ENCODE measurements around the gene CCL5.
"Not testable (repeated sequence)": the region's sequence is repeated elsewhere in the genome, so short reads cannot be mapped to it uniquely, and the experiment has no call there.

Gene CCL5

DNA sequence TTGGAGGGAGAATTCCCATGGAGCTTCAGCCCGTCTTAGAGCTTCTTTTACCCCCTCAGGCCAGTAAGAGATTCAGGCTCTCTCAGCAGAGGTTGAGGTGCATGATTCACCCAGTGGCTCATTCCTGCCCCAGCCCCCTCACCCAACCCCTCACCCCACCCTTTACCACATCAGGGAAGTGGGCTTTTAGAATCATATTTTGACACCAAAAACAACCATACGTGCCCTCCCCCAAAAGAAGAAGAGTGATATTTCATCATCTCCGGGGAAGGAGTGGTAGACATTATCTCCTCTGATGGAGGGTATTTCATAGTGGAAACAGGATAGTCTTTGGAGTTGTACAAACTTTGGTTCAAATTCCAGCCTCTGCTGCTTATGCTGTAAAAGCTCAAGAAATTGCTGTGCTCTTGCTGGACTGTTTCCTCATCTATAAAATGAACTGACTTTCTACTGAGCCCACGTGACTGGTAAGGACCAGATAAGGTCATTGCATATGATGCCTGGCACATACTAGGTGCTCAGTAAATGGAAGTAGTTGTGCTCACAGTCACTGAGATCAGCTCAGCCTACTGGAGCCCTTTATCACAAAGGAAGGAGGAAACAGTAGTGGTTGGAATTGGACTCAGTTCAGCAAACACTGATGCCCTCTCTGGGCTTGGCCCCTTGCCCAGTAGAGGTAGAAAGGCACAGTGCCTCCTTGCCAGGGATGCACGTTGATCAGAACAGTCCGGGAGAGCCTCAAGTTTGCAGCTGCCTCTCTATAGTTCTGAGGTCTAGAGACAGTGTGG is 18.3 kb upstream of the CCL5 start:
- DNase-seq = no peak

DNA sequence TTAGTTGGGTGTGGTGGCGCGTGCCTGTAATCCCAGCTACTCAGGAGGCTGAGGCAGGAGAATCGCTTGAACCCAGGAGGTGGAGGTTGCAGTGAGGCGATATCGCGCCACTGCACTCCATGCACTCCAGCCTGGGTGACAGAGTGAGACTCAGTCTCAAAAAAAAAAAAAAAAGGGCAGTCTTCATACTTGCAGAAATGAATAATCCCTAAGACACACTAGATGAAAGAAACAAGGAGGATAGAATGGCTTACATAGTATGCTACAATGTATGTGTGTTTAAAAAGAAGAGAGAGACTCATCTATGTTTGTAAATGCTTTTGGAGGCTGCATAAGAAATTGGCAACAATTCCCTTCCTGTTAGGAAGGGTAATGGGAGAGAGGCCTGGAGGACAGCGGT is 17.6 kb upstream of the CCL5 start:
- DNase-seq = not testable (repeated sequence)

DNA sequence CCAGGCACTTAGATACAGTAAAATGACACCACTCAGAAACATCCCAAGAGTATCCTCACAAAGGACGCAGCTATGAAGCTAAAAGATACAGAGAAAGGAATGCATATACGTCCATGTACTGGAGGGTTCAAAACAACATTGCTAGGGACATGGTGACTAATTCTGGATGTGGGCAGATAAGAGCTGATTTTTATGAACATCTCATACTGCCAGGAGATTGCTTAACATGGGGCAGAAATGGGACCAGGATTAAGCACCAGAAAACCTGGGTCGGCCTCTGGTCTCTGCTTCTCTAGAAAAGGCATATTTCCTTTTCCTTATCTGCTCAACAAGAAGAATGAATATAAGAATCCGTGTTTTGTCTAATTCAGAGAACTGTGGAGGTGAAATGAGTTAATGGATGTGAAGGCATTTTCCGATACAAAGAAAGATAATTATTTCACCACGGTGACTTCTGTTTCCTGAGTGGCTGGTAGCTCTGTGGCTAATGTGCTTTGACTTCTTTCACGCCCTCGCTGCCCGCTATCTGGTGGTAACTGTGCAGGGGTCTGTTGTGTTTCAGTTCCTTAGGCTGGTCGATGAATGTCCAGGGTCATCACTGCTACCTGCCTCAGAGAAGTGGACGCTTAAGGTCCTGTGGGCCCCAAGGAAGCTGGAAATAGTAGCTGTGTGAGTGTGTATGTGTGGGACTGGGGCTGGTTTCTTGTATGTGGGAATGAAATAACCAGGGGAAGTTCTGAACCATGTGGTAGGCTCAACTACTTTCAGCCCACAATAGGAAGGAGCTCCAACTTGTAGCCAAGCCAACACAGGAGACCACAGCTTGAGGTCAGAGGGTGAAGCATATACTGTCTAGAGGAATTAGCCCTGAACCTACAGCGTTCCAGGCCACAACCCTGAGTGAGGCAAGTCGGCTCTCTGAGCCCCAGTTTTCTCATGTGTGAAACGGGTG is 15.8 kb upstream of the CCL5 start:
- no peak for DNase-seq

DNA sequence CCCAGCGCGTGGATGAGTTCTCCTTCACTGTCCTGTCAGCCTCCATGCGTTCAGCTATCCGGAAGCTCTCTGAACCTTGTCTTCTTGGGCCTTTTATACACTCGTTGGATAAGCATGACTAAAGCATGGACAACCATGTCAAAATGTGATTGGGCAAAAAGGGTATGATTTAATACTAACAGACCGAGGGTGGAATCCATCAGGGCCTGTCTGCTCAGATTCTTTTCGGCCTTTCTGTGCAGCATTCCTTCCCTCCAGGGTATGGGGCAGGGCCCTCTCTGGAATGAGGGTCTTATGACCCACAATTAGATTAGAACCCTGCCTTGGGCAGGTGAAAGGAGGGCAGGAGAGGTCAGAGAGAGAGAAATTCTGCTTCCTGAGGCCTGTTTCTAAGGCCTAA is 14.0 kb upstream of the CCL5 start:
- no peak for DNase-seq

DNA sequence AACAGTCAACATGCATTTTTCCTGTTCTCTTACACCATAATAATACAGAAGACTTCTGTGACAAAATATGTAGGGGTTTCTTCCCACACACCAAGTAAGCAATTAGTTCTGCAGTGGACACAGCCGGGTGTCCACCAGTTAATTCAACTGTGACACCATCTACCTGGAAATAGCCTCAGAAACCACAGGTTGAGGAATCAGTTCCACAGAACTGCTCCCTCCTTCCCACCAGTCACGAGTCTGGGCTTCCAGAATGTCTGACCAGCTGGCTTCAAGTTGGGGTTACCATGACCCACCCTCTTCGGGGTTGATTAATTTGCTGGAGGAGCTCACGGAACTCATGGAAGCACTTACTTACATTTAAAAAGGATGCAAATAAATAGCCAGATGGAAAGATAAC is 13.6 kb upstream of the CCL5 start:
- no peak for DNase-seq

DNA sequence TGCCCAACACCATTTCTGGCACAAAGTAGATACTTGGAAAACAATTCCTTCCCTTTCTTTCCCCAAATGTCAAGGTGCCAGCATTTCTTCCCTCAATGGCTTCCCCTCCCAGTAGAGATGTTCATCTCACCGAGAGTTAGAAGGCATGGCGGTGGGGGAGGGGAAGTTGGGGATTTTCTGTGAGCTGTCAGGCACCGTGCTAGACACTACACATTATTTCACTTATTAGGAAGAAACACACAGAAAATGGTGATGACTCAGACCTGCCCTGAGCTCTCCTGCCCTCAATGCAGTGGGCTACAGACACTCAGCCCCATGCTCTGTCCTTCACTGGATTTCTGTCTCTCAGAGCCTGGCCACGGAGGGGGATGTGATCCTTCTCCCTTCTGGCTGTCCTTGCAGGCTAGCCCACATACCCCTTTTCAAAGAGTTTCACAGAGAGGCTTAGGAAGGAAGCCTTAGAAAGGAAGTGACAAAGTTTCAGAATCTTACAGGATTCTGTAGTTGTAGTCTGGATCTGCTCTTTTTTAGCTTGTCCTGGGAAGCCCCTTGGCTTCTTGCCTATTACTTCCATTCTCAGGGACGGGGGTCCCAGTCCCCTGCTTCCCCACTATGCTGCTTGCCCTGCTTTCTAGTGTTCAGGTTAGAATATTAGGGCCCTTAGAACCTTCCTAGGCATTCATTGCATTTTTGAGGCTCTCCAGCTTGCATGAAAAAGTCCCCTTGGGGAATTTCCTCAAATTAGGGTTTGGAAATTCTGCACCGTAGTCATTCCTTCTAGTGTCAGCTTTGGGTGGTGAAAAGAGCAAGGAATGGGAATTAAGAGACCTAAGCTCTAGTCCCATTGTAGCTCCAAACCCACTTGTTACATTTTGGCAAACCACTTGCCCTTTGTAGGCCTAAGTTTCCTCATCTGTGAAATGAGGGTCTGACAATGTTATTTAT is 12.2 kb upstream of the CCL5 start:
- DNase-seq = no peak

DNA sequence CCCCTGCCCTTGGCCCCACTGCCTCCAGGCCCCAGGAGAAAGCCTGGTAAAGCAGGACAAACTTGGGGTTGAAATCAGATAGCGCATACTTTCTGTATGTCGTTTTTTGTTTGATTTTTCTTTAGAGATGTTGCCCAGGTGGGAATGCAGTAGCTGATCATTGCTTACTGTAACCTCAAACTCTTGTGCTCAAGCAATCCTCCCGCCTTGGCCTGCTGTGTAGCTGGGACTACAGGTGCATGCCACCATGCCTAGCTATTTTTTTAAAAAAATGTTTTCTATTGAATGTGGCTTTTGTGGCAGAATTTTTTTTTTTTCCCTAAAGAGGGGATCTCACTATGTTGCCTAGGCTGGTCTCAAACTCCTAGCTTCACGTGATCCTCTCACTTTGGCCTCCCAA is 11.1 kb upstream of the CCL5 start:
- DNase-seq = no peak

DNA sequence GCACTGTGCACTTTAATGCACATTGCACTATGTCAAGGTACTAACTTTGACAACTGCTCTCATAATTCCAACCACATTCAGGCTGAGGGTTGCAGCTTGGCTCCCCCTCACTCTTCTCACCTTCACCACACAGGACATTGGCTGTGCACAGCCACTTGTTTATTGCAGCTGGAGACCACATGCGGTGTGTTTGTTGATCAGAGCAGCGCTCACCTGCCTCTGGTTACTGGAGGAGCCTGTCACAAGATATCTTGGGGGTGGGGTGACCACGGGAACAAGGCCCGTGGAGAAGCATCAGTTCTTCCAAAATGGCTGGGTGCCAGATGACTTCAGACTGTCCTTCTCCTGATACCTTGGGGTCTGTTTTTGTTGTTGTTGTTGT is 10.6 kb upstream of the CCL5 start:
- DNase-seq = no peak

DNA sequence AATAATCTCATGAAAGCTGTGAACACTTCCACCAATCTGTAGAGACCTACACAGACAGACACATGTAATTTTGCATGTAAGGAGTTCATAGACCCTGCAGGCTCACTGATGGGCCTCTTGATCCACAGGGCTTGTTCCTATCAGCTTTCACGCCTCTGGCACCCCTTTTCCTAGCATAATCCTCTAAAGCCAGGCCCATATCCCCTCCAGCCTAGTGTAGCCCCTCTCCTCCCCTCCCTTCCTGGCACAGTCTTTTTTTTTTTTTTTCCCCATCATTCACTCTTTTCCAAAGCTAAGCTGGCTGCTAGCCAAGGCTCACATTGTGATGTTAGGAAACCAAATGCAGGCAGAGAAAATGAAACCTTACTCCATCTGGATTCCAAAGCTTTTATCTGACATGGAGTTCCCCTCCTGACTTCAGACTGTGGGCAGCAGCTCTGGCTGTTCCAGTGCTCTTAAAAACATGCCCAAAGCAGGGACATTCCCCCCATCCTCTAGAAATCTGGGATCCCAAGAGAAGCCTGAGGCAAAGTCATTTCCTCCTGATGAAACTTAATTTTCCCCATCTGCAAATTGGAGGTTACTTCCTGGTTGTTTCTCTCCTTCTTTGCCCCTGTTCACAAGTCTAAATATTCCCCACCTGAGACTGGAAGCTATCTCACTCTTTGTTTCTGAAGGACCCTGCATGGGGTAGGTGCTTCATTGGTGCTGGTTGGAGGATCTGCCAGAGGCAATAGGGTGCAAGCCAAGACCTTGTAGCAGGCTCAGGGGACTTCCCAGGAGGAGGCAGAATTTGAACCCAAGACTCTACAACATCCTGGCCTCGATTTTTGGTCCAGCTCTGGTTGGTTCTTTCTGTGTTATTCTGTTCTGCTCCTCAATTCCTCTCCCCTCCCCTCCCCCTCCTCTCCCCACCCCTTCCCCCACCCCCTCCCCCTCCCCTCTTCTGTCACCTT is 9.9 kb upstream of the CCL5 start:
- no peak for DNase-seq

DNA sequence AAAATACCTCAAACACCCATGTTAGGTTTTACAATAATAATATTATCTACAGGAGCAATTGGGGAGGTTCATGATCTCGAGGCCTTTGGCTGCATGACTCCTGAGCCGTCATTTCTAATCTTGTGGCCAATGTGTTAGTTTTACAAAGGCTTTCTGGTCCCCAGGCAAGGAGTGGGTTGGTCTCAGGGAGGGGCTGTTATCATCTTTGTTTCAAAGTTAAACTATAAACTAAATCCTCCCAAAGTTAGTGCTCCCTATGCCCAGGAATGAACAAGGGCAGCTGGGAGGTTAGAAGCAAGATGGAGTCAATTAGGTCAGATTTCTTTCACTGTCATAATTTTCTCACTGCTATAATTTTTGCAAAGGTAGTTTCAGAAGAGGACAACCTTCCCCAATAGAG is 9.1 kb upstream of the CCL5 start:
- no peak for DNase-seq

DNA sequence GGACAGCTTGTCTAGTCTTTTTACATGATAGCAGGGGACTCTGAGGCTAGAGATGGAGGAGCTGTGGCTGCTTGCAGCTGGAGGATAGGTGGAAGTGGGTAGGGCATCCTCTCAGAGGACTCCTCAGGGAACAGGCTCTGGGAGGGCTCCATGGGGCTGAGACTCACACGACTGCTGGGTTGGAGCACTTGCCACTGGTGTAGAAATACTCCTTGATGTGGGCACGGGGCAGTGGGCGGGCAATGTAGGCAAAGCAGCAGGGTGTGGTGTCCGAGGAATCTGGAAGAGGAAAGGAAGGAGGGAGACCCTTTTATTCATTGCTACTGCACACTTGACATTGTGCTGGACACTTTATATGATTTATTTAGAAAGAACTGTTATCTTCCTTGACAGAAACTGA is 1.8 kb downstream of the CCL5 start:
- no peak for DNase-seq

DNA sequence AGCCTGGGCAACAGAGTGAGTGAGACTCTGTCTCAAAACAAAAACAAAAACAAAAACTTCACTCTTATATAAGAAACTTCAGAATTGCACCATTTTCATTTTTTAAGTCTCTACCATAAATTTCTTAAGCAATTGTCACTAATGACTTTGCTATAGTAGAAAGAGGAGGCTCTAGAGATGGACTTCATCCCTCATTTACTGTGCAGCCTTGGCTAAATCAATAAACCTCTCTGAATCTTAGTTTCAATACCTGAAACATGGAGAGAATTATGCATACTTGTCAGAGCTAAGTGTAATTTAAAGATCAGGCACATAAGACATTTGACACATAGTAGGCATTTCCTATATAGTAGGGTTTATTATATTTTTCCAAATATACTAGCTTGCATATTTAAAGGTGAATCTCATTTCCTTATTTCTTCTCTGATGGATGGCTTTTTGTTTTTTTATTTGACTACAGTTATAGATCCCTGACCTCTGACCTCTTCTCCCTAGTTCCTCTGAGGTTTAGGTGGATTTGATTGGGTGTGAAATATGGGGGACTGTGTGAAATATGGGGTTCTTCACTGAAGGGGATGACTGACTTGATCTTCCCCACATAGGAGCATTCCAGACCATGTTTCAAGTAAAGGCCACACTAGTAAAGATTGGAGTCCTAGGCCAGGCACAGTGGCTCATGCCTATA is 2.7 kb downstream of the CCL5 start:
- DNase-seq = no peak

DNA sequence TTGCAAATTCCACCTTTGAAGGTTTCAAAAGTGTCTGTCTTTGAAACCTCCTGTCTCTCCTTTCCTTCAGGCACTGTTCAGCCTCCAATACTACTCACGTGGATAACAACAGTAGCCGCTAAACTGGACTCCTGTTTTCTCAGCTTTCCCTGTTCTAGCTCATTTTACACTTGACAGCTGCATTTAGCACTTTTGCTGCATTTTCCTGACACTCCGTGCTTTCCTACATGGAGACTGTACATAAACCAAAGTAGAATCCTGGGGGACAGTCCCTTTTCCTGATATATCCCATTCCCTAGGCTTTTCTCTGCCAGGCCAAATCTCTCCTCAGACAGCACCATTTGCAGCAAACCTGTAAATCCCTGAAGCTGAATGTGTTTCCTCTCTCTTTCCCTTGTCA is 3.6 kb downstream of the CCL5 start:
- no peak for DNase-seq

DNA sequence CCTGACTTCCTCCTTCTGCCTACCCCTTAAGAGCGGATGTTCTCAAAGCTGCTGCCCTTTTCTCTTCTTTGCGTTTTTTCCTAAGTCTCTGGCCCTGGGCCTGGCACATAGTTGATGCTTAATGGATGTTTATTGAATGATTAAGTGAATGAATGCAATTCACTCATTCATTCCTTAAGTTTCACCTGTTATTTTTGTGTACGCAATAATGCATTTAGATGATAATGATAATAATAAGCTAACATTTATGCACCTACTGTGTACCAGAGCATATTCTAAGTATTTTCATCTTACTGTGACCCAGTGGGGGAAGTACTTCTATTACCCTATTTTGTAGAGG is 4.4 kb downstream of the CCL5 start:
- no peak for DNase-seq

DNA sequence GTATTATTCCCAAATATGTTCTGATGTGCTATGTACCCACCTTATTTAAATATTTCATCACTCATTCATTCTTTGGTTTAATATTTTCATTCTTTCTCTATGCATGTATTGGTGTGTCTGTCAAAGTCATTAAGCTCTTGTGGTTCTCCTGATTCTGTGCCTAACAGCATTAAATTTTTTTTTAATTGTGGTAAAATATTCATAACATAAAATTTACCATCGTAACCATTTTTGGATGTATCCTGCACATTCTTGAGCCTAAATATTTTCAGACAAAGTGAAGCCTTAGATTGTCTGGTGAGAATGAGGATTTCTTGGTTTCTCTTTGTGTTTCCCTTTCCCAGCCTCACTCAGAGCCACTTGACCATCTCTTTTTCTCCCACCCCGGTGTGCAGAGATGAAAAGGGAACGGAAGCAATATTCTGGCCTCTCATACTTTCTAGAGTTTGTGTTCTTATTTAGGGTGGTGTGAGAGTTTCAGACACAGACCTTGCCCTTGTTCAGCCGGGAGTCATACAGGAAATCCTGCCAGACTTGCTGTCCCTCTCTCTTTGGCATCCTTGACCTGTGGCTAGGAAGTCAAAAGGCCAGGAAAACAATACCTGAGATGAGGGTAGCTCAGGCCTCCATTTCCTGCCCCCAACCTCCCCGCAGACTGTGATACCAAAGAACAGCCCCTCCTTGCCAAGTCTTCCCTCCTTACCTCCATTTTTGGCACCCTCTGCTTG is 4.9 kb downstream of the CCL5 start:
- DNase-seq = no peak

DNA sequence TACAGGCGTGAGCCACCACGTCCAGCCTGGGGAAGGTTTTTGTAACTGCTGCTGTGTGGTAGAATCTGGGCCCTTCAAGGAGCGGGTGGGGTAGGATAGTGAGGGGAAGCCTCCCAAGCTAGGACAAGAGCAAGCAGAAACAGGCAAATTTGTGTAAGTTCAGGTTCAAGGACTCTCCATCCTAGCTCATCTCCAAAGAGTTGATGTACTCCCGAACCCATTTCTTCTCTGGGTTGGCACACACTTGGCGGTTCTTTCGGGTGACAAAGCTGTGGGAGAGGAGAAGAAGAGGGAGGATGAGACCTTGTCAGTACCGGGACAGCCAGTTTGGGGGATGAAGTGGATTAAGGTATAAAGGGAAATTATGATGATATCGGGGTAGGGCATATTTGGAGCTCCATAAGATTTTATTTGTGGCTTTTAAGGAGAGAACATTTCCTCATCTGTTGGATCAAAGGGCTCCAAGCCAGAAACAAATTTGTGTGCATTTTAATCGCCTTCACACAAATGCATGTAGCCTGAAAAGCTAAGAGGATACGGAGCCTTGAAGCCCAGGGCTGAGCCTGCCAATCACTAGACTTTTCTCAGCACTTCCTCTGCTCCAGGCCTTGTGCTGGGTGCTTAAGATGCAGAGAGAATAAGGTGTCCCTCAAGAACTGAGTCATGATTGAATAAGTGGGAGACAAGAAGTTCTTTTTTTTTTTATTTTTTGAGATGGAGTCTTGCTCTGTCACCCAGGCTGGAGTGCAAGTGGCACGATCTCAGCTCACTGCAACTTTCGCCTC is 7.8 kb downstream of the CCL5 start:
- DNase-seq = no peak

DNA sequence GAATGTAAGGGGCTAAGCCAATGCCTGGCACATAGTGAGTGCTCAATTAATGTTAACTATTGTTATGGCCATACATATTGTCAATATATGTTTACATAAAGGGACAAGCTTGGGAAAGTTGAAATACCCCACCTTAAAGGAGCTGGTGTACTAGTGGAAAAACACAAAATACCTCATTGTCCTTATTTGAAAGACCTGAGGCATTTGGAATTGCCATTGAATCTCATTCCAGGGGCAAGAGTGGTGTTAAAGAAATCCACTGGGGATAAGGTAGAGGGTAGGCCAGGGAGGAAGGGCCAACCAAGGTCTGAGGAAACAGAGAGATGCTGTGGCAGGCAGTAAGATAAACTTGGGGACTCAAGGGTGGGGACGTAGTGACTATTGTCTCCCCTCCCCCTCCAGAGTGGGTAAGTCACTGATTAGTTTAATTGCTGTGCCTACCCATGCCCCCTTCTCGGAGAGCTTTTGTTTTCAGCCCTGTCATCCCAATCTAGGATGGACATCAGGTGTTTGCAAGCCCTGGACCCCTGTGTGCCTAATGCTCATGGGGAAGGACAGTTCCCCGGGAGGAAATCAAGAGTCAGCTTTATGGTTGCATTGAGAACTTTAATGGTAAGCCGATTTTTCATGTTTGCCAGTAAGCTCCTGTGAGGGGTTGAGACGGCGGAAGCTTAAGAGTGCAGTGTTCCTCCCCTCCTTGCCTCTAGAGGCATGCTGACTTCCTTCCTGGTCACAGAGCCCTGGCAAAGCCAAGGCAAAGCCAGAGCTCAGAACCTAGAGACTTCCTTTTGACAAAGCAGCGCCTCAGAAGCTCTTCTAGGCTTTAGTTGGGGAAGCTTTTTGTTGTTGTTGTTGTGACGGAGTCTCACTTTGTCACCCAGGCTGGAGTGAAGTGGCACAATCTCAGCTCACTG is 9.0 kb downstream of the CCL5 start:
- no peak for DNase-seq

DNA sequence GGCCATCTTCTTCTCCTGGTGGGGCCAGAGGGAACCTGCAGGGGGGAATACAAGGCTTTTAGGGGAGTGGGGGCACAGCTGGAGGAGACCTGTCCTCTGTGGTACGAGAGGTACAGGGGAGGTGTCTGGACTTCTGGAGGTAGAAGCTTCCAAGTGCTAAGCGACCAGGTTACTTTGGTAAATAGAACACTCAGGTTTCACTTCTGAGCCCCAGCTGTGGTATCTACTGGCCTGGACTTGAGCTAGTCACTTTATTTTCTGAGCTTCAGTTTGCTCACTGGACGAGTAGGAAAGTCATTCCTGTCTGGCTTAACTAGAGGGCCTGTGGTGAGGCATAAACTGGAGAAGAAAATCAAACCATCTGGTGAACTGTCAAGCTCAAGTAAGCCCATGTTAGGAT is 11.4 kb downstream of the CCL5 start, which contains the start of gene HEATR9:
TSS of gene HEATR9 (minus strand) at position 155 of the 400 bp plus-strand sequence. CDS start at position 6, 149 bp downstream.
- DNase-seq = no peak

DNA sequence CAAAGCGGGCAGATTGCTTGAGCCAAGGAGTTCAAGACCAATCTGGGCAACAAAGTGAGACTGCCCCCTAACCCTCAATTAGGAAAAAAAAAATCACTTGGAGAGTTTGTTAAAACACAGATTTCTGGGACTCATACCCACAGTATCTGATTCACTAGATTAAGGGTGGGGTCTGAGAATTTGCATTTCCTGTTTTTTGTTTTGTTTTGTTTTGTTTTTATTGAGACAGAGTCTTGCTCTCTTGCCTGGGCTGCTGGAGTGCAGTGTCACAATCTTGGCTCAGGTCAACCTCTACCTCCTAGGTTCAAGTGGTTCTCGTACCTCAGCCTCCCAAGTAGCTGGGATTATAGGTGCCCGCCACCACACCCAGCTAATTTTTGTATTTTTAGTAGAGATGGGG is 12.6 kb downstream of the CCL5 start:
- no peak for DNase-seq
